Transverse colon (tissue), 4 donors: ENCODE results near the gene PRKCB.

Experiments used
- EP300 ChIP-seq: sonication (generic); formaldehyde crosslinking; IDR thresholded peaks from one replicate; pipeline ENCODE4 v1.6.1; 2017; ENCODE audit warnings: antibody characterized with exemption, low read depth
- POLR2AphosphoS5 ChIP-seq, 3 donors: sonication (generic); formaldehyde crosslinking; IDR thresholded peaks; one replicate each; pipeline ENCODE4 v1.6.1; 2016; ENCODE audit warnings: antibody characterized with exemption in 3 of 3
- TF ChIP-seq, protein P1 (sequence below), 5 experiments: fragments of 200-600 bp in 3 of 5; fragments of 450-650 bp in 2 of 5; sonication (generic) in 3 of 5; IDR thresholded peaks; 1 replicate in 2 of 5; 2 replicates in 3 of 5; pipeline ENCODE4 v1.5.1; 2016 to 2017; ENCODE audit warnings: antibody characterized with exemption in 5 of 5, inconsistent platforms in 3 of 5, mild to moderate bottlenecking in 2 of 5, moderate library complexity in 1 of 5

DNA sequence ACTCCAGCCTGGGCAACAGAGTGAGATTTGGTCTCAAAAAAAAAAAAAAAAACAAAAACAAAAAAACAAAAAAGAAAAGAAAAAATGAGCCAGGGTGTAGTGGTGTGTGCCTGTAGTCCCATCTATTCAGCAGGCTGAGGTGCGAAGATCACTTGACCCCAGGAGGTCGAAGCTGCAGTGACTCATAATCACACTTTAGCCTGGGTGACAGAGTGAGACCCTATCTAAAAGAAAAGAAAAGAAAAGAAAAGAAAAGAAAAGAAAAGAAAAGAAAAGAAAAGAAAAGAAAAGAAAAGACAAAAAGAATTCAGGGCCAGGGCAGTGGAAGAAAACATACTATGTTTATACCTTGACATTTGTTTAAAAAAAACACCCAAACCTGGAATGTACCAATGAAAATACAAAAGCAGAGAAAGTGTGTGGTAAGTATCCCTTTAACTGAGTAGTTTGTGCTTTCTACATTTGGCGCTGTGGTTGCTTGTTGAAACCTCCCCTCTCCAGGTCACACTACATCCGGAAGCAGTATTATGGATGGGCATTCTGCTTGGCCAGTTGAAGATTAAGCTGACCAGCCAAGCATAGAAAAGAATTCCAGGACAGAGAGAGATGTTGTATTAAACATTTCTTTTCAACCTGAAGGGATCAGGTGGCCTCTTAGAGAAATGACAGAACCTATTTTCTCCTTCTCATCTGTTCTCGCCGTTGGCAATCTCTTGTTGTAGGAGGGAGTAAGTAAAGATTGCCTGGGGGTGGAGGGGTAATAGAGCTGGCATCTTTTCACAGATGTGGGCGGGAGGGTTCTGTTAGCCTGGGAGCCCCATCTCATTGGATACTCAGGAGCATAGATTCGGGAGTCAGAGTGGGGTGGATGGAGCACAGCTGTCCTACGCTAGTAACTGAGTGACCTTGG is 12.1 kb upstream of the PRKCB start:
- TF ChIP-seq, protein P1, sequence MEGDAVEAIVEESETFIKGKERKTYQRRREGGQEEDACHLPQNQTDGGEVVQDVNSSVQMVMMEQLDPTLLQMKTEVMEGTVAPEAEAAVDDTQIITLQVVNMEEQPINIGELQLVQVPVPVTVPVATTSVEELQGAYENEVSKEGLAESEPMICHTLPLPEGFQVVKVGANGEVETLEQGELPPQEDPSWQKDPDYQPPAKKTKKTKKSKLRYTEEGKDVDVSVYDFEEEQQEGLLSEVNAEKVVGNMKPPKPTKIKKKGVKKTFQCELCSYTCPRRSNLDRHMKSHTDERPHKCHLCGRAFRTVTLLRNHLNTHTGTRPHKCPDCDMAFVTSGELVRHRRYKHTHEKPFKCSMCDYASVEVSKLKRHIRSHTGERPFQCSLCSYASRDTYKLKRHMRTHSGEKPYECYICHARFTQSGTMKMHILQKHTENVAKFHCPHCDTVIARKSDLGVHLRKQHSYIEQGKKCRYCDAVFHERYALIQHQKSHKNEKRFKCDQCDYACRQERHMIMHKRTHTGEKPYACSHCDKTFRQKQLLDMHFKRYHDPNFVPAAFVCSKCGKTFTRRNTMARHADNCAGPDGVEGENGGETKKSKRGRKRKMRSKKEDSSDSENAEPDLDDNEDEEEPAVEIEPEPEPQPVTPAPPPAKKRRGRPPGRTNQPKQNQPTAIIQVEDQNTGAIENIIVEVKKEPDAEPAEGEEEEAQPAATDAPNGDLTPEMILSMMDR (IDR thresholded peaks at IDR 0.05): no peak
- no peak for TF ChIP-seq POLR2AphosphoS5 (IDR thresholded peaks at IDR 0.05)
- TF ChIP-seq EP300: no peak
